Mucosa of rectum (tissue), 2 donors: ENCODE data around the gene GTF3C2.
A peak's percentile ranks its signal among the peaks of the same experiment; 100 is the strongest.
"Not testable (repeated sequence)": the region's sequence is repeated elsewhere in the genome, so short reads cannot be mapped to it uniquely, and the experiment has no call there.

Experiments used
- H3K27ac ChIP-seq, 2 donors: one replicate each; pipeline ENCODE4 v1.7.0; 2013; ENCODE audit warnings: inconsistent platforms in 2 of 2, low read depth in 2 of 2, low read length in 2 of 2
- H3K27me3 ChIP-seq, 2 donors: one replicate each; pipeline ENCODE4 v1.7.0; 2013; ENCODE audit warnings: low read length in 2 of 2; ENCODE audit not compliant: control insufficient read depth in 2 of 2, insufficient read depth in 2 of 2
- H3K36me3 ChIP-seq, 2 donors: one replicate each; pipeline ENCODE4 v1.7.0; 2013; ENCODE audit warnings: low read length in 2 of 2; ENCODE audit not compliant: control insufficient read depth in 2 of 2, insufficient read depth in 2 of 2
- H3K4me1 ChIP-seq, 2 donors: one replicate each; pipeline ENCODE4 v1.7.0; 2013; ENCODE audit warnings: low read length in 2 of 2, mild to moderate bottlenecking in 1 of 2; ENCODE audit not compliant: control insufficient read depth in 2 of 2, insufficient read depth in 2 of 2
- H3K4me3 ChIP-seq, 2 donors: one replicate each; pipeline ENCODE4 v1.7.0; 2013; ENCODE audit warnings: low read length in 2 of 2
- H3K9ac ChIP-seq, 2 donors: one replicate each; pipeline ENCODE4 v1.7.0; 2013; ENCODE audit warnings: low read length in 2 of 2, low read depth in 1 of 2, mild to moderate bottlenecking in 1 of 2
- H3K9me3 ChIP-seq, 2 donors: one replicate each; pipeline ENCODE4 v1.7.0; 2013; ENCODE audit warnings: low read length in 2 of 2; ENCODE audit not compliant: control insufficient read depth in 2 of 2
- donor health status: healthy.
- donor health status: Normal muscosa, but diverticular disease.

The GTF3C2 gene

GRCh38 chr2:27308359-27308881 is 48.1 kb downstream of the GTF3C2 start, which contains the start of gene UCN:
TSS of gene UCN (minus strand) at chr2:27308445. CDS start at chr2:27307895, 550 bp downstream.
- Histone ChIP-seq H3K27me3 (peaks cover 32 to 43% of the 10 kb centered on the region in 2 donors), H3K9ac (no peak within 1 kb of the TSS), H3K4me1 (peaks cover 8 to 11% of the 10 kb centered on the region in 2 donors), H3K27ac (no peak within 1 kb of the TSS), H3K4me3 (no peak within 1 kb of the TSS), H3K9me3 (no peaks in the 10 kb centered on the region), H3K36me3 (peaks cover 0 to 14% of the 10 kb centered on the region in 2 donors)

GRCh38 chr2:27307545-27308358 is 48.8 kb downstream of the GTF3C2 start:
- Histone ChIP-seq H3K36me3 (peaks cover 0 to 14% of the 10 kb centered on the region in 2 donors), H3K9ac (no peak overlapping the region), H3K4me3 (no peak overlapping the region), H3K27me3 (peaks cover 32 to 43% of the 10 kb centered on the region in 2 donors), H3K4me1 (peaks cover 8 to 11% of the 10 kb centered on the region in 2 donors), H3K27ac (no peak overlapping the region), H3K9me3 (no peaks in the 10 kb centered on the region)

GRCh38 chr2:27307287-27307544 is 49.3 kb downstream of the GTF3C2 start:
- Histone ChIP-seq H3K4me3 (no peak overlapping the region), H3K9me3 (no peaks in the 10 kb centered on the region), H3K27ac (no peak overlapping the region), H3K9ac (no peak overlapping the region), H3K4me1 (peaks cover 8 to 11% of the 10 kb centered on the region in 2 donors), H3K27me3 (peaks cover 32 to 43% of the 10 kb centered on the region in 2 donors), H3K36me3 (peaks cover 0 to 14% of the 10 kb centered on the region in 2 donors)

- Histone ChIP-seq H3K9ac (no peak overlapping the region), H3K9me3 (no peaks in the 10 kb centered on the region), H3K27ac (no peak overlapping the region), H3K4me1 (peaks cover 8 to 11% of the 10 kb centered on the region in 2 donors), H3K36me3 (peaks cover 0 to 9% of the 10 kb centered on the region in 2 donors), H3K27me3 (peaks cover 32 to 43% of the 10 kb centered on the region in 2 donors), H3K4me3 (no peak overlapping the region)
These were observed 49.8 kb downstream of the GTF3C2 start for GRCh38 chr2:27306573-27307286.

- Histone ChIP-seq H3K9ac (no peak overlapping the region), H3K27me3 (peaks cover 32 to 43% of the 10 kb centered on the region in 2 donors), H3K36me3 (peaks cover 0 to 4% of the 10 kb centered on the region in 2 donors), H3K27ac (no peak overlapping the region), H3K9me3 (no peaks in the 10 kb centered on the region), H3K4me1 (peaks cover 8 to 11% of the 10 kb centered on the region in 2 donors), H3K4me3 (no peak overlapping the region)
These were observed 50.4 kb downstream of the GTF3C2 start for GRCh38 chr2:27306136-27306535.

GRCh38 chr2:27305516-27305915 is 51.0 kb downstream of the GTF3C2 start:
- Histone ChIP-seq H3K36me3 (peaks cover 0 to 4% of the 10 kb centered on the region in 2 donors), H3K4me1 (peaks cover 8 to 11% of the 10 kb centered on the region in 2 donors), H3K27me3 (peaks cover 32 to 43% of the 10 kb centered on the region in 2 donors), H3K4me3 (no peak overlapping the region), H3K9me3 (no peaks in the 10 kb centered on the region), H3K9ac (no peak overlapping the region), H3K27ac (no peak overlapping the region)

GRCh38 chr2:27304488-27305240 is 51.9 kb downstream of the GTF3C2 start:
- Histone ChIP-seq H3K27ac (no peak overlapping the region), H3K4me3 (no peak overlapping the region), H3K4me1 (peaks cover 8 to 11% of the 10 kb centered on the region in 2 donors), H3K36me3 (peaks cover 0 to 2% of the 10 kb centered on the region in 2 donors), H3K27me3 (peaks cover 32 to 43% of the 10 kb centered on the region in 2 donors), H3K9ac (no peak overlapping the region), H3K9me3 (no peaks in the 10 kb centered on the region)

- peak overlapping the region in 1 of 2 donors; percentile 31 for H3K9ac ChIP-seq
- H3K27ac ChIP-seq, result no peak overlapping the region
- no peaks in the 10 kb centered on the region for H3K36me3 ChIP-seq
- no peaks in the 10 kb centered on the region for H3K9me3 ChIP-seq
- H3K4me3 ChIP-seq, result peak overlapping the region; percentile 53 to 65
- peaks cover 8 to 11% of the 10 kb centered on the region in 2 donors for H3K4me1 ChIP-seq
- H3K27me3 ChIP-seq, result peaks cover 29 to 37% of the 10 kb centered on the region in 2 donors
These were observed 53.2 kb downstream of the GTF3C2 start for GRCh38 chr2:27303093-27304025.

- H3K27me3 ChIP-seq, H3K4me1 ChIP-seq, H3K4me3 ChIP-seq, H3K9me3 ChIP-seq, H3K9ac ChIP-seq, H3K27ac ChIP-seq, H3K36me3 ChIP-seq: not testable (repeated sequence)
These were observed 56.0 kb downstream of the GTF3C2 start for GRCh38 chr2:27300606-27301005.
